ENCODE results near the gene TSPEAR. TPM values are rescaled to one million over a fixed set of nuclear protein-coding genes. Genes with fewer than 3 reads are reported as not detected.
"Not testable (repeated sequence)": the region's sequence is repeated elsewhere in the genome, so short reads cannot be mapped to it uniquely, and the experiment has no call there.

Gene TSPEAR
- polyA plus RNA-seq, 1 experiment: not detected

- DNase-seq (ENCODE audit: low read depth): no peak
- no peak for TF ChIP-seq CTCF (IDR thresholded peaks at IDR 0.05; ENCODE audit: insufficient read depth, low read depth, low read length)
- ChIA-PET POLR2A (no interaction called here), CTCF (interaction anchor here (1.2 kb wide), 1 partner anchor 12 kb away, joined by 5 read pairs; no protein-coding TSS in a partner anchor)
- Histone ChIP-seq H3K4me3 (ENCODE audit: low read depth, low read length) (no peak overlapping the region), H3K36me3 (ENCODE audit: control insufficient read depth, insufficient read depth, low read length) (no peaks in the 10 kb centered on the region), H3K27me3 (ENCODE audit: control insufficient read depth, insufficient read depth, low read length) (no peaks in the 10 kb centered on the region)
Observed at GRCh38 chr21:44483288-44484237, 227.8 kb downstream of the TSPEAR start.

- no peak for DNase-seq (ENCODE audit: low read depth)
- Histone ChIP-seq H3K4me3 (ENCODE audit: low read depth, low read length) (no peak overlapping the region), H3K27me3 (ENCODE audit: control insufficient read depth, insufficient read depth, low read length) (no peaks in the 10 kb centered on the region; the same call in 1 of the 2 replicates), H3K36me3 (ENCODE audit: control insufficient read depth, insufficient read depth, low read length) (no peaks in the 10 kb centered on the region)
- ChIA-PET CTCF (interaction anchor here (1.1 to 1.4 kb wide), 2 partner anchors 18 to 310 kb away, joined by 3 read pairs; no protein-coding TSS in a partner anchor), POLR2A (no interaction called here)
- no peak for TF ChIP-seq CTCF (IDR thresholded peaks at IDR 0.05; ENCODE audit: insufficient read depth, low read depth, low read length)
Observed at GRCh38 chr21:44482581-44483287, 228.6 kb downstream of the TSPEAR start.

GRCh38 chr21:44480200-44481053 lies 230.9 kb downstream of the TSPEAR start:
- no peak for TF ChIP-seq CTCF (IDR thresholded peaks at IDR 0.05; ENCODE audit: insufficient read depth, low read depth, low read length)
- H3K27me3 ChIP-seq (ENCODE audit: control insufficient read depth, insufficient read depth, low read length): peaks cover 4% of the 10 kb centered on the region; the same call in 1 of the 2 replicates
- CTCF ChIA-PET: interaction anchor here (0.7 to 1.4 kb wide), 6 partner anchors 9 to 24 kb away, joined by 3 to 5 read pairs (median 4); no protein-coding TSS in a partner anchor

GRCh38 chr21:44479556-44480199 lies 231.7 kb downstream of the TSPEAR start:
- POLR2A ChIA-PET; H3K4me3 ChIP-seq (ENCODE audit: low read depth, low read length); DNase-seq (ENCODE audit: low read depth); H3K27me3 ChIP-seq (ENCODE audit: control insufficient read depth, insufficient read depth, low read length); H3K36me3 ChIP-seq (ENCODE audit: control insufficient read depth, insufficient read depth, low read length): not testable (repeated sequence)
- TF ChIP-seq CTCF (IDR thresholded peaks at IDR 0.05; ENCODE audit: insufficient read depth, low read depth, low read length): peak; percentile 51
- CTCF ChIA-PET: interaction anchor here (0.7 to 1.4 kb wide), 6 partner anchors 10 to 23 kb away, joined by 3 to 5 read pairs (median 4); no protein-coding TSS in a partner anchor

More at GRCh38 chr21:44480200-44481053, 230.9 kb downstream of the TSPEAR start:
- no peaks in the 10 kb centered on the region for H3K36me3 ChIP-seq (ENCODE audit: control insufficient read depth, insufficient read depth, low read length)
- no peak overlapping the region for H3K4me3 ChIP-seq (ENCODE audit: low read depth, low read length)
- DNase-seq (ENCODE audit: low read depth): no peak
- POLR2A ChIA-PET: no interaction called here

Measured in BJ (cell line).